ENCODE data around the gene IFNG. TPM values are rescaled to one million over a fixed set of nuclear protein-coding genes. Genes with fewer than 3 reads are reported as not detected.

Gene IFNG
- total and polyA plus RNA-seq, 9 of the 15 experiments (the other 6 are each of a cell fraction or from before 2014, with no cell fraction given), result 0.38 TPM; not detected in 8

- Histone ChIP-seq H3K9me3 (replicated peaks; ENCODE audit: control insufficient read depth, insufficient read depth, low read depth, low read length) (no peaks in the 10 kb centered on the region), H3K4me2 (ENCODE audit: insufficient read depth, low read length) (no peak overlapping the region), H3K27me3 (ENCODE audit: control insufficient read depth in 2 of 2, insufficient read depth in 2 of 2, low read length in 2 of 2) (no peaks in the 10 kb centered on the region; a peak in 3 of 5 replicates), H4K20me1 (replicated peaks; ENCODE audit: control insufficient read depth, insufficient read depth, low read length) (no peaks in the 10 kb centered on the region), H3K36me3 (ENCODE audit: control insufficient read depth, insufficient read depth, low read length) (no peaks in the 10 kb centered on the region), H3K4me3 (no peak overlapping the region), H3K4me1 (replicated peaks in 1 of 2; ENCODE audit: control insufficient read depth in 2 of 2, insufficient read depth in 2 of 2, low read length in 2 of 2) (no peaks in the 10 kb centered on the region; a peak in 1 of 5 replicates), H3K27ac (ENCODE audit: extremely low read depth, low read depth, low read length) (no peak overlapping the region), H3K9me1 (ENCODE audit: control insufficient read depth, insufficient read depth, low read length) (no peaks in the 10 kb centered on the region), H3K79me2 (ENCODE audit: control insufficient read depth, insufficient read depth, low read length) (no peaks in the 10 kb centered on the region), H2AFZ (ENCODE audit: low read depth, low read length) (no peak overlapping the region), H3K9ac (ENCODE audit: insufficient read depth in 1 of 2, low read depth in 2 of 2, low read length in 2 of 2) (no peak overlapping the region)
- no peak for DNase-seq (ENCODE audit: extremely low read depth in 1 of 4, low spot score in 3 of 4)
- WGBS (ENCODE audit: insufficient coverage, low coverage, missing lambda C conversion rate), result 0% methylated on average over 2 of the region's 2 CpGs
- no TSS peak for BruUV-seq (replicated peaks)
- no peak for ATAC-seq
- in situ Hi-C loops (cut with MboI), result no loop called here
- intact Hi-C loops (cut with micrococcal nuclease), result no loop called here
- CTCF ChIA-PET (ENCODE audit: low intra/inter-chr PET ratio), result no interaction called here
- POLR2A ChIA-PET, result no interaction called here
- FAIRE-seq, result no peak
- TF ChIP-seq MYC (IDR thresholded peaks at IDR 0.05; ENCODE audit: low read depth, low read length) (no peak), MYC (CRISPR knock-in tag; IDR thresholded peaks at IDR 0.05; ENCODE audit: borderline replicate concordance, low read depth) (no peak), ZNF76 (CRISPR knock-in tag; IDR thresholded peaks at IDR 0.05; ENCODE audit: borderline replicate concordance) (no peak), SAFB2 (IDR thresholded peaks at IDR 0.05; ENCODE audit: borderline replicate concordance, low read depth, low read length, severe bottlenecking) (no peak), MCM2 (IDR thresholded peaks at IDR 0.05; ENCODE audit: low read depth) (no peak), SIN3A (IDR thresholded peaks at IDR 0.05; ENCODE audit: borderline replicate concordance in 2 of 2, control insufficient read depth in 1 of 2, low read depth in 2 of 2, low read length in 2 of 2) (no peak), STAT6 (CRISPR knock-in tag; IDR thresholded peaks at IDR 0.05) (no peak), CGGBP1 (CRISPR knock-in tag; IDR thresholded peaks at IDR 0.05) (no peak), KAT7 (CRISPR knock-in tag; IDR thresholded peaks at IDR 0.05; ENCODE audit: borderline replicate concordance) (no peak), HIVEP1 (CRISPR knock-in tag; IDR thresholded peaks at IDR 0.05) (no peak), ATF1 (CRISPR knock-in tag; IDR thresholded peaks at IDR 0.05) (no peak), ATF1 (tag; IDR thresholded peaks at IDR 0.05) (no peak), ZBTB43 (CRISPR knock-in tag; IDR thresholded peaks at IDR 0.05) (no peak), CREB5 (CRISPR knock-in tag; IDR thresholded peaks at IDR 0.05) (no peak), ZFX (CRISPR knock-in tag; IDR thresholded peaks at IDR 0.05) (no peak)
Measured at GRCh38 chr12:68115281-68115680, 44.3 kb downstream of the IFNG start.

All from K562 (cell line).